ENCODE measurements around the gene BPIFA2. TPM values are rescaled to one million over a fixed set of nuclear protein-coding genes. Genes with fewer than 3 reads are reported as not detected.

Gene BPIFA2
- total and polyA plus RNA-seq, 9 of the 15 experiments (the other 6 are each of a cell fraction or from before 2014, with no cell fraction given) = not detected

GRCh38 chr20:33199026-33199425, 31.1 kb downstream of the BPIFA2 start:
- no peaks in the 10 kb centered on the region for H3K36me3 ChIP-seq (ENCODE audit: control insufficient read depth, insufficient read depth, low read length)
- FAIRE-seq = no peak
- no peaks in the 10 kb centered on the region for H3K9me3 ChIP-seq (replicated peaks; ENCODE audit: control insufficient read depth, insufficient read depth, low read depth, low read length)
- POLR2A ChIA-PET = interaction anchor here (0.7 kb wide), 1 partner anchor 217 kb away, joined by 3 read pairs; no protein-coding TSS in a partner anchor
- TF ChIP-seq KAT7 (CRISPR knock-in tag; IDR thresholded peaks at IDR 0.05; ENCODE audit: borderline replicate concordance) (no peak), ZNF75A (CRISPR knock-in tag; IDR thresholded peaks at IDR 0.05) (no peak), RFX5 (IDR thresholded peaks at IDR 0.05; ENCODE audit: low read depth, low read length) (no peak), ZBTB5 (IDR thresholded peaks at IDR 0.05) (no peak), THAP7 (CRISPR knock-in tag; IDR thresholded peaks at IDR 0.05) (no peak), ZNF239 (CRISPR knock-in tag; IDR thresholded peaks at IDR 0.05) (no peak), ZNF511 (CRISPR knock-in tag; IDR thresholded peaks at IDR 0.05) (no peak), FOXK2 (conservative IDR thresholded peaks at IDR 0.05 in 1 of 2, IDR thresholded peaks at IDR 0.05 in 1 of 2; ENCODE audit: low read depth in 2 of 2) (no peak), ARID4B (CRISPR knock-in tag; IDR thresholded peaks at IDR 0.05) (no peak), ZNF609 (CRISPR knock-in tag; IDR thresholded peaks at IDR 0.05; ENCODE audit: borderline replicate concordance) (no peak)
- H3K4me2 ChIP-seq (ENCODE audit: insufficient read depth, low read length) = no peak overlapping the region
- no peak overlapping the region for H3K9ac ChIP-seq (ENCODE audit: insufficient read depth in 1 of 2, low read depth in 2 of 2, low read length in 2 of 2)
- BruUV-seq (replicated peaks) = no TSS peak
- intact Hi-C loops (cut with micrococcal nuclease) = no loop called here
- peaks cover 4% of the 10 kb centered on the region; the same call in 1 of the 2 replicates for H4K20me1 ChIP-seq (replicated peaks; ENCODE audit: control insufficient read depth, insufficient read depth, low read length)
- H3K9me1 ChIP-seq (ENCODE audit: control insufficient read depth, insufficient read depth, low read length) = no peaks in the 10 kb centered on the region
- DNase-seq (ENCODE audit: extremely low read depth in 1 of 4, low spot score in 3 of 4) = no peak
- H3K79me2 ChIP-seq (ENCODE audit: control insufficient read depth, insufficient read depth, low read length) = no peaks in the 10 kb centered on the region
- no peak overlapping the region for H3K4me3 ChIP-seq
- in situ Hi-C loops (cut with MboI) = no loop called here
- no peak for ATAC-seq
- WGBS (ENCODE audit: insufficient coverage, low coverage, missing lambda C conversion rate) = 0% methylated on average over 3 of the region's 3 CpGs
- CTCF ChIA-PET (ENCODE audit: low intra/inter-chr PET ratio) = no interaction called here
- H3K4me1 ChIP-seq (replicated peaks in 1 of 2; ENCODE audit: control insufficient read depth in 2 of 2, insufficient read depth in 2 of 2, low read length in 2 of 2) = no peaks in the 10 kb centered on the region
- peaks cover 13 to 22% of the 10 kb centered on the region in 2 experiments for H3K27me3 ChIP-seq (ENCODE audit: control insufficient read depth in 2 of 2, insufficient read depth in 2 of 2, low read length in 2 of 2)
- no peak overlapping the region for H3K27ac ChIP-seq (ENCODE audit: extremely low read depth, low read depth, low read length)
- no peak overlapping the region for H2AFZ ChIP-seq (ENCODE audit: low read depth, low read length)
